Left ventricle myocardium inferior (tissue), 1 donor: ENCODE data around the gene NUDT17. TPM values are rescaled to one million over a fixed set of nuclear protein-coding genes. Genes with fewer than 3 reads are reported as not detected.

Experiments
- DNase-seq: peaks from one replicate; pipeline ENCODE4 v3.0.0-alpha.2; 2020
- H3K27ac ChIP-seq: fragments of 200-600 bp; replicated peaks from 2 replicates; pipeline ENCODE4 v1.8.0; 2021
- H3K27me3 ChIP-seq: fragments of 200-600 bp; 2 replicates; pipeline ENCODE4 v1.8.0; 2021; ENCODE audit warnings: low read depth
- H3K36me3 ChIP-seq: fragments of 200-600 bp; 2 replicates; pipeline ENCODE4 v1.8.0; 2021
- H3K4me1 ChIP-seq: fragments of 200-600 bp; 2 replicates; pipeline ENCODE4 v1.8.0; 2021
- H3K4me3 ChIP-seq: fragments of 200-600 bp; 2 replicates; pipeline ENCODE4 v1.8.0; 2021; ENCODE audit warnings: mild to moderate bottlenecking, moderate library complexity
- H3K9me3 ChIP-seq: fragments of 200-600 bp; replicated peaks from 2 replicates; pipeline ENCODE4 v1.8.0; 2021
- CTCF ChIP-seq: fragments of 200-600 bp; IDR thresholded peaks from 2 replicates; pipeline ENCODE4 v1.8.0; 2021; ENCODE audit warnings: antibody characterized with exemption, mild to moderate bottlenecking, borderline replicate concordance
- intact Hi-C: fragments of 100-400 bp; cut with micrococcal nuclease; formaldehyde crosslinking; loops from one replicate; pipeline ENCODE4 v1.11.0; 2022
- total RNA-seq: library from RNA; stranded (reverse); fragmentation: NEBNext Ultra II Directional; extraction: Animal tissue kit (Norgen Biotek cat#: 25700); gene quantifications from one replicate; pipeline ENCODE4 v1.2.1, GENCODE V29; 2021
- donor health status: DM: no; HTN: yes; CAD: no; lungs with severe emphysema.

Gene NUDT17
- total RNA-seq, 1 donor from 2014 or later, result 2.2 TPM

GRCh38 chr1:145855426-145855948, 10.1 kb downstream of the NUDT17 start:
- Histone ChIP-seq H3K36me3 (peaks cover 65% of the 10 kb centered on the region), H3K27me3 (no peaks in the 10 kb centered on the region), H3K9me3 (no peaks in the 10 kb centered on the region), H3K4me1 (peaks cover 32% of the 10 kb centered on the region), H3K27ac (no peak overlapping the region), H3K4me3 (no peak overlapping the region)
- no peak for DNase-seq
- no peak for TF ChIP-seq CTCF
- intact Hi-C loops, result loop anchor here (10.0 kb wide), 2 partner anchors 59 to 109 kb away; partner anchors contain the start of genes ANKRD34A, ITGA10, PEX11B and POLR3GL

GRCh38 chr1:145857170-145857569, 11.7 kb downstream of the NUDT17 start:
- Histone ChIP-seq H3K9me3 (no peaks in the 10 kb centered on the region), H3K36me3 (peaks cover 48% of the 10 kb centered on the region), H3K27me3 (no peaks in the 10 kb centered on the region), H3K4me1 (peaks cover 32% of the 10 kb centered on the region), H3K27ac (no peak overlapping the region), H3K4me3 (no peak overlapping the region)
- DNase-seq, result no peak
- intact Hi-C loops, result loop anchor here (10.0 kb wide), 2 partner anchors 58 to 108 kb away; partner anchors contain the start of genes ANKRD34A, ITGA10, PEX11B and POLR3GL
- no peak for TF ChIP-seq CTCF

- intact Hi-C loops, result loop anchor here (10.0 kb wide), 2 partner anchors 56 to 106 kb away; partner anchors contain the start of genes ANKRD34A, ITGA10, PEX11B and POLR3GL
- Histone ChIP-seq H3K9me3 (no peaks in the 10 kb centered on the region), H3K27me3 (no peaks in the 10 kb centered on the region), H3K27ac (peak overlapping the region; percentile 94), H3K36me3 (peaks cover 36% of the 10 kb centered on the region), H3K4me1 (peaks cover 32% of the 10 kb centered on the region), H3K4me3 (peak overlapping the region; percentile 89)
- TF ChIP-seq CTCF, result no peak
- peak; percentile 54 for DNase-seq
These were observed 12.9 kb downstream of the NUDT17 start for GRCh38 chr1:145858238-145858900.

GRCh38 chr1:145858901-145859490, 13.6 kb downstream of the NUDT17 start, which contains the start of gene PIAS3:
PIAS3 (minus strand) TSS chr1:145859081; CDS start chr1:145858990, 91 bp downstream.
- no peaks in the 10 kb centered on the region for H3K27me3 ChIP-seq
- H3K4me1 ChIP-seq, result peaks cover 32% of the 10 kb centered on the region
- intact Hi-C loops, result loop anchor here (10.0 kb wide), 2 partner anchors 56 to 106 kb away; partner anchors contain the start of genes ANKRD34A, ITGA10, PEX11B and POLR3GL
- H3K36me3 ChIP-seq, result peaks cover 30% of the 10 kb centered on the region
- peak; percentile 97 for DNase-seq
- peak within 1 kb of the TSS; percentile 89 for H3K4me3 ChIP-seq
- peak within 1 kb of the TSS; percentile 94 for H3K27ac ChIP-seq
- no peaks in the 10 kb centered on the region for H3K9me3 ChIP-seq
- no peak for TF ChIP-seq CTCF

- Histone ChIP-seq H3K4me3 (peak overlapping the region; percentile 89), H3K9me3 (no peaks in the 10 kb centered on the region), H3K27ac (peak overlapping the region; percentile 94), H3K36me3 (peaks cover 24% of the 10 kb centered on the region), H3K27me3 (no peaks in the 10 kb centered on the region), H3K4me1 (peaks cover 32% of the 10 kb centered on the region)
- intact Hi-C loops, result loop anchor here (10.0 kb wide), 2 partner anchors 55 to 105 kb away; partner anchors contain the start of genes ANKRD34A, ITGA10, PEX11B and POLR3GL
- peak; percentile 35 for TF ChIP-seq CTCF
- DNase-seq, result peak; percentile 94
These were observed 14.1 kb downstream of the NUDT17 start for GRCh38 chr1:145859491-145860023.
